K562 (cell line): ENCODE measurements around the gene AIRE. TPM values are rescaled to one million over a fixed set of nuclear protein-coding genes. Genes with fewer than 3 reads are reported as not detected.

Experiments used
- ATAC-seq: fragments of 200-7000 bp; cut with Tn5 transposase; 3 replicates; pipeline ENCODE4 v1.9.1; 2020; ENCODE audit warnings: moderate library complexity
- BruUV-seq: library from RNA; stranded (reverse); fragments of 400-500 nt; replicated peaks from 2 replicates; lab custom pipeline; 2021; lab: Mats Ljungman, UMichigan
- CTCF ChIA-PET: fragments of 300-600 bp; formaldehyde crosslinking; extraction: SDS; loops from one replicate; lab custom pipeline; 2021; ENCODE audit warnings: low intra/inter-chr PET ratio; lab: Yijun Ruan, JAX
- POLR2A ChIA-PET: fragments of 300-600, 350-650 bp; sonication (Branson Sonifier 250); formaldehyde crosslinking; extraction: SDS; loops from one replicate; lab custom pipeline; 2021; ENCODE audit warnings: antibody characterized with exemption, inconsistent platforms; lab: Yijun Ruan, JAX
- DNase-seq, 4 experiments: peaks; one replicate each; pipeline versions ENCODE4 v3.0.0 to v3.0.0-alpha.2; 2011 to 2018; ENCODE audit warnings: low spot score in 3 of 4, mixed read lengths in 3 of 4; ENCODE audit errors: extremely low read depth in 1 of 4
- FAIRE-seq: peaks from 2 replicates; lab custom pipeline; 2011; peaks lifted over from hg19 to GRCh38; lab: Jason Lieb, UNC
- H2AFZ ChIP-seq: 2 replicates; pipeline ENCODE4 v1.6.0; 2011; ENCODE audit warnings: low read depth, low read length, control low read depth, inconsistent platforms
- H3K27ac ChIP-seq: fragments of 200-600 bp; 3 replicates; pipeline ENCODE4 v1.8.0; 2011; ENCODE audit warnings: low read depth, mild to moderate bottlenecking, control low read depth, inconsistent platforms, low read length, moderate library complexity, mixed read lengths; ENCODE audit errors: extremely low read depth
- H3K27me3 ChIP-seq, 2 experiments: fragments of 300-600 bp in 1 of 2; 2 replicates in 1 of 2; 3 replicates in 1 of 2; pipeline versions ENCODE4 v1.6.0 to v1.8.0; 2011; ENCODE audit warnings: inconsistent platforms in 2 of 2, low read length in 2 of 2, mild to moderate bottlenecking in 1 of 2, mixed read lengths in 1 of 2, moderate library complexity in 1 of 2; ENCODE audit not compliant: control insufficient read depth in 2 of 2, insufficient read depth in 2 of 2
- H3K36me3 ChIP-seq: fragments of 300-600 bp; 3 replicates; pipeline ENCODE4 v1.8.0; 2011; ENCODE audit warnings: mild to moderate bottlenecking, low read length, inconsistent platforms; ENCODE audit not compliant: control insufficient read depth, insufficient read depth
- H3K4me1 ChIP-seq, 2 experiments: fragments of 200-600 bp in 1 of 2; replicated peaks in 1 of 2; 2 replicates in 1 of 2; 3 replicates in 1 of 2; pipeline versions ENCODE4 v1.5.1 to v1.8.0; 2011; ENCODE audit warnings: inconsistent platforms in 2 of 2, low read length in 2 of 2, mild to moderate bottlenecking in 1 of 2, mixed read lengths in 1 of 2, moderate library complexity in 1 of 2; ENCODE audit not compliant: control insufficient read depth in 2 of 2, insufficient read depth in 2 of 2
- H3K4me2 ChIP-seq: 2 replicates; pipeline ENCODE4 v1.6.1; 2011; ENCODE audit warnings: low read length, control low read depth, inconsistent platforms, mixed read lengths; ENCODE audit not compliant: insufficient read depth
- H3K4me3 ChIP-seq: fragments of 200-600 bp; sonication (generic), shearing (Covaris generic); 2 replicates; pipeline ENCODE4 v1.5.1; 2016; ENCODE audit warnings: control low read depth, inconsistent platforms
- H3K79me2 ChIP-seq: fragments of 200-600 bp; 3 replicates; pipeline ENCODE4 v1.8.0; 2011; ENCODE audit warnings: low read length, inconsistent platforms; ENCODE audit not compliant: control insufficient read depth, insufficient read depth
- H3K9ac ChIP-seq, 2 experiments: 2 replicates each; pipeline versions ENCODE4 v1.6.0 to v1.6.1; 2011; ENCODE audit warnings: low read depth in 2 of 2, low read length in 2 of 2, control low read depth in 1 of 2, inconsistent platforms in 1 of 2, mild to moderate bottlenecking in 1 of 2, mixed read lengths in 1 of 2; ENCODE audit not compliant: insufficient read depth in 1 of 2
- H3K9me1 ChIP-seq: one replicate; pipeline ENCODE4 v1.6.0; 2011; ENCODE audit warnings: inconsistent platforms, mild to moderate bottlenecking, low read length, moderate library complexity; ENCODE audit not compliant: control insufficient read depth, insufficient read depth
- H3K9me3 ChIP-seq: replicated peaks from 2 replicates; pipeline ENCODE4 v1.5.1; 2011; ENCODE audit warnings: low read depth, low read length, inconsistent platforms; ENCODE audit not compliant: control insufficient read depth, insufficient read depth
- H4K20me1 ChIP-seq: replicated peaks from 2 replicates; pipeline ENCODE4 v1.6.1; 2011; ENCODE audit warnings: low read length, inconsistent platforms, mixed read lengths; ENCODE audit not compliant: control insufficient read depth, insufficient read depth
- SAP30 ChIP-seq: fragments of 200-600 bp; sonication (generic); IDR thresholded peaks from 2 replicates; pipeline ENCODE4 v1.6.1; 2012; ENCODE audit warnings: borderline replicate concordance, low read depth, mild to moderate bottlenecking, moderate library complexity, low read length, control low read depth, inconsistent platforms; ENCODE audit not compliant: insufficient read depth, poor library complexity, severe bottlenecking
- TEAD1 ChIP-seq, 2 experiments: fragments of 450-650 bp in 1 of 2; sonication (generic) in 1 of 2; formaldehyde crosslinking; IDR thresholded peaks; 2 replicates each; pipeline versions ENCODE4 v1.4.0 to v1.8.0; 2020 to 2022; ENCODE audit warnings: mild to moderate bottlenecking in 2 of 2, missing genetic modification reagents in 1 of 2
- ZNF445 ChIP-seq: fragments of 250-450 bp; sonication (Bioruptor Pico); IDR thresholded peaks from 2 replicates; pipeline ENCODE4 v1.4.0; 2020; ENCODE audit warnings: low read depth, mild to moderate bottlenecking, moderate library complexity
- WGBS: fragments of 100-300 bp; shearing (Covaris generic); methylation state at CpG from one replicate; pipeline ENCODE4 v1.1.6; 2016; ENCODE audit warnings: low coverage, mixed read lengths; ENCODE audit not compliant: insufficient coverage; ENCODE audit errors: missing lambda C conversion rate; 5-methylcytosine and 5-hydroxymethylcytosine counted together
- in situ Hi-C: fragments of 300-500 bp; cut with MboI; formaldehyde crosslinking; loops from 4 replicates; pipeline ENCODE4 v1.15.0; 2018; ENCODE audit warnings: inconsistent platforms, mixed read lengths
- intact Hi-C: fragments of 100-400 bp; cut with micrococcal nuclease; formaldehyde crosslinking; loops from 2 replicates; pipeline ENCODE4 v1.14.2; 2022
- polyA plus RNA-seq, 8 experiments: library from polyadenylated mRNA; depleted of rRNA in 4 of 8; stranded (reverse) in 5 of 8; unstranded in 3 of 8; fragments of >200 nt; fragmentation: Nextera tagmentation in 2 of 8; fragmentation: Illumina TruSeq in 1 of 8; extraction: Ambion mirVana in 2 of 8; extraction: Trizol in 1 of 8; gene quantifications; 2 replicates each; pipeline versions ENCODE4 v1.2.1 to v1.2.3, GENCODE V29; 2011 to 2014; ENCODE audit warnings: inconsistent platforms in 1 of 8, missing spikeins in 1 of 8
- total RNA-seq, 7 experiments: library from RNA; depleted of rRNA in 6 of 7; stranded (reverse); fragments of >200 nt in 6 of 7; fragmentation: Illumina TruSeq in 2 of 7; extraction: Trizol in 2 of 7; gene quantifications; 2 replicates each; pipeline versions ENCODE4 v1.2.1 to v1.2.3, GENCODE V29; 2011 to 2021; ENCODE audit warnings: low replicate concordance in 1 of 7
- TF ChIP-seq, protein P1 (sequence below): IDR thresholded peaks from 2 replicates; pipeline ENCODE4 v1.6.1; 2012; ENCODE audit warnings: low read depth, low read length, improper control_type of control experiment, borderline replicate concordance
- TF ChIP-seq, protein P2 (sequence below), 2 experiments: fragments of 250-450 bp in 1 of 2; fragments of 450-650 bp in 1 of 2; sonication (Bioruptor Pico) in 1 of 2; IDR thresholded peaks; 2 replicates each; pipeline versions ENCODE4 v1.6.1 to v1.8.0; 2016 to 2021; ENCODE audit warnings: mild to moderate bottlenecking in 2 of 2, moderate library complexity in 2 of 2, missing compliant biosample characterization in 1 of 2, missing genetic modification characterization in 1 of 2
- TF ChIP-seq, protein P3 (sequence below): fragments of 250-450 bp; sonication (Bioruptor Pico); IDR thresholded peaks from 2 replicates; pipeline ENCODE4 v1.4.0; 2020
- TF ChIP-seq, protein P4 (sequence below): fragments of 200-800 bp; sonication (Bioruptor generic); IDR thresholded peaks from 2 replicates; pipeline ENCODE4 v1.6.1; 2017; ENCODE audit warnings: missing genetic modification characterization, missing compliant biosample characterization

Gene AIRE
- total and polyA plus RNA-seq, 9 of the 15 experiments (the other 6 are each of a cell fraction or from before 2014, with no cell fraction given): 0.01 TPM; not detected in 8

DNA sequence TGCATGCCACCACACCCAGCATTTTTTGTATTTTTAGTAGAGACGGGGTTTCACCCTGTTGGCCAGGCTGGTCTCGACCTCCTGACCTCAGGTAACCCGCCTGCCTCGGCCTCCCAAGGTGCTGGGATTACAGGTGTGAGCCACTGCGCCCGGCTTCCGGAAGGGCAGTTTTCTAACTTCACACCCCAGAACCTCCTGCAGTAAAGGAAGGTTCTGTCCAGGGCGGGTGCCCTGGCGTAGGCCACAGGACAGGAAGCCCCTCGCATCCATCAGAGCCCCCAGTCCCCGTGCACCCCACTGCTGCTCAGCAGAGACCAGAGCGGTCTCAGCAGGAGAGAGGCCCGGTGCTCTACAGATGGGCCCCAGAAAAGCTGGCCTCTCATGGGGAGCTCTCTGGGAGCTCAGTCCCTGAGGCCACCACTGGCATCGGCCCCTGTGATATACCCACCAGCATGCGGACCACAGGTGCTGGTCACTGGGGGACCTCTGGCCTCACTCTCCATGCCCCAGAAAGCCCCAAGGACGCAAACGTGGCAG is 19.9 kb upstream of the AIRE start (continued):
- TF ChIP-seq TEAD1 (CRISPR knock-in tag; IDR thresholded peaks at IDR 0.05): no peak
- TF ChIP-seq, protein P1, sequence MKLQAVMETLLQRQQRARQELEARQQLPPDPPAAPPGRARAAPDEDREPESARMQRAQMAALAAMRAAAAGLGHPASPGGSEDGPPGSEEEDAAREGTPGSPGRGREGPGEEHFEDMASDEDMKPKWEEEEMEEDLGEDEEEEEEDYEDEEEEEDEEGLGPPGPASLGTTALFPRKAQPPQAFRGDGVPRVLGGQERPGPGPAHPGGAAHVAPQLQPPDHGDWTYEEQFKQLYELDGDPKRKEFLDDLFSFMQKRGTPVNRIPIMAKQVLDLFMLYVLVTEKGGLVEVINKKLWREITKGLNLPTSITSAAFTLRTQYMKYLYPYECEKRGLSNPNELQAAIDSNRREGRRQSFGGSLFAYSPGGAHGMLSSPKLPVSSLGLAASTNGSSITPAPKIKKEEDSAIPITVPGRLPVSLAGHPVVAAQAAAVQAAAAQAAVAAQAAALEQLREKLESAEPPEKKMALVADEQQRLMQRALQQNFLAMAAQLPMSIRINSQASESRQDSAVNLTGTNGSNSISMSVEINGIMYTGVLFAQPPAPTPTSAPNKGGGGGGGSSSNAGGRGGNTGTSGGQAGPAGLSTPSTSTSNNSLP: no peak
- no peak for TF ChIP-seq ZNF445 (CRISPR knock-in tag)

DNA sequence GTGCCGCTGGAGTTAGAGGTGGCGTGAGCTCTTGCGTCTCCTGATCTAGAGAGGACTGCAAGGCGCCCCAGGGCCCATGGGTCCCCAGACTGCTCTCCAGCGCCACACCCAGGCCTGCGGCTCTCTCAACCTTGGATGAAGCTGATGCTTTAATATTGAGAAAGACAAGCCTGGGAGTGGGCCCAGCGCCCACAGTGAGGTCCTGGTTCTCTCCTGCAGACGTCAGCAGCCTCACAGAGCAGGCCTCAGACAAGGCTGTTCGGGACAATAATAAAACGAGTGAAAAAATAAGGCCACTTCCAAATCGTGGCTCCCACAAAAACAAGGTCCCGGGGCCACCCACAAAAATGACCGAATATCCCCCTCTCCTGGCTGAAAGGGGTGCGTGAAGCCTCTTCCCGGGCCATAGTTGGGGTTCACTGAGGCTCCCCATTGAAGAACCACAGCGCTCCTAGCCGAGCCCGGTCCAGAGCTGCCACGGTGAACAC is 18.0 kb upstream of the AIRE start:
- CTCF ChIA-PET: interaction anchor here (0.6 to 1.2 kb wide), 5 partner anchors 12 to 457 kb away, joined by 3 to 4 read pairs (median 4); no protein-coding TSS in a partner anchor
- BruUV-seq: no TSS peak
- TF ChIP-seq, protein P2, sequence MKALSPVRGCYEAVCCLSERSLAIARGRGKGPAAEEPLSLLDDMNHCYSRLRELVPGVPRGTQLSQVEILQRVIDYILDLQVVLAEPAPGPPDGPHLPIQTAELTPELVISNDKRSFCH (CRISPR knock-in tag; IDR thresholded peaks at IDR 0.05): no peak
- TF ChIP-seq, protein P2 (tag; IDR thresholded peaks at IDR 0.05): 0 out of 2 replicates have a peak, but pooled peaks have one; percentile 45
- peak; percentile 2 for TF ChIP-seq SAP30
- TF ChIP-seq, protein P3, sequence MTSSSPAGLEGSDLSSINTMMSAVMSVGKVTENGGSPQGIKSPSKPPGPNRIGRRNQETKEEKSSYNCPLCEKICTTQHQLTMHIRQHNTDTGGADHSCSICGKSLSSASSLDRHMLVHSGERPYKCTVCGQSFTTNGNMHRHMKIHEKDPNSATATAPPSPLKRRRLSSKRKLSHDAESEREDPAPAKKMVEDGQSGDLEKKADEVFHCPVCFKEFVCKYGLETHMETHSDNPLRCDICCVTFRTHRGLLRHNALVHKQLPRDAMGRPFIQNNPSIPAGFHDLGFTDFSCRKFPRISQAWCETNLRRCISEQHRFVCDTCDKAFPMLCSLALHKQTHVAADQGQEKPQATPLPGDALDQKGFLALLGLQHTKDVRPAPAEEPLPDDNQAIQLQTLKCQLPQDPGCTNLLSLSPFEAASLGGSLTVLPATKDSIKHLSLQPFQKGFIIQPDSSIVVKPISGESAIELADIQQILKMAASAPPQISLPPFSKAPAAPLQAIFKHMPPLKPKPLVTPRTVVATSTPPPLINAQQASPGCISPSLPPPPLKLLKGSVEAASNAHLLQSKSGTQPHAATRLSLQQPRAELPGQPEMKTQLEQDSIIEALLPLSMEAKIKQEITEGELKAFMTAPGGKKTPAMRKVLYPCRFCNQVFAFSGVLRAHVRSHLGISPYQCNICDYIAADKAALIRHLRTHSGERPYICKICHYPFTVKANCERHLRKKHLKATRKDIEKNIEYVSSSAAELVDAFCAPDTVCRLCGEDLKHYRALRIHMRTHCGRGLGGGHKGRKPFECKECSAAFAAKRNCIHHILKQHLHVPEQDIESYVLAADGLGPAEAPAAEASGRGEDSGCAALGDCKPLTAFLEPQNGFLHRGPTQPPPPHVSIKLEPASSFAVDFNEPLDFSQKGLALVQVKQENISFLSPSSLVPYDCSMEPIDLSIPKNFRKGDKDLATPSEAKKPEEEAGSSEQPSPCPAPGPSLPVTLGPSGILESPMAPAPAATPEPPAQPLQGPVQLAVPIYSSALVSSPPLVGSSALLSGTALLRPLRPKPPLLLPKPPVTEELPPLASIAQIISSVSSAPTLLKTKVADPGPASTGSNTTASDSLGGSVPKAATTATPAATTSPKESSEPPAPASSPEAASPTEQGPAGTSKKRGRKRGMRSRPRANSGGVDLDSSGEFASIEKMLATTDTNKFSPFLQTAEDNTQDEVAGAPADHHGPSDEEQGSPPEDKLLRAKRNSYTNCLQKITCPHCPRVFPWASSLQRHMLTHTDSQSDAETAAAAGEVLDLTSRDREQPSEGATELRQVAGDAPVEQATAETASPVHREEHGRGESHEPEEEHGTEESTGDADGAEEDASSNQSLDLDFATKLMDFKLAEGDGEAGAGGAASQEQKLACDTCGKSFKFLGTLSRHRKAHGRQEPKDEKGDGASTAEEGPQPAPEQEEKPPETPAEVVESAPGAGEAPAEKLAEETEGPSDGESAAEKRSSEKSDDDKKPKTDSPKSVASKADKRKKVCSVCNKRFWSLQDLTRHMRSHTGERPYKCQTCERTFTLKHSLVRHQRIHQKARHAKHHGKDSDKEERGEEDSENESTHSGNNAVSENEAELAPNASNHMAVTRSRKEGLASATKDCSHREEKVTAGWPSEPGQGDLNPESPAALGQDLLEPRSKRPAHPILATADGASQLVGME (CRISPR knock-in tag): no peak
- TF ChIP-seq, protein P4, sequence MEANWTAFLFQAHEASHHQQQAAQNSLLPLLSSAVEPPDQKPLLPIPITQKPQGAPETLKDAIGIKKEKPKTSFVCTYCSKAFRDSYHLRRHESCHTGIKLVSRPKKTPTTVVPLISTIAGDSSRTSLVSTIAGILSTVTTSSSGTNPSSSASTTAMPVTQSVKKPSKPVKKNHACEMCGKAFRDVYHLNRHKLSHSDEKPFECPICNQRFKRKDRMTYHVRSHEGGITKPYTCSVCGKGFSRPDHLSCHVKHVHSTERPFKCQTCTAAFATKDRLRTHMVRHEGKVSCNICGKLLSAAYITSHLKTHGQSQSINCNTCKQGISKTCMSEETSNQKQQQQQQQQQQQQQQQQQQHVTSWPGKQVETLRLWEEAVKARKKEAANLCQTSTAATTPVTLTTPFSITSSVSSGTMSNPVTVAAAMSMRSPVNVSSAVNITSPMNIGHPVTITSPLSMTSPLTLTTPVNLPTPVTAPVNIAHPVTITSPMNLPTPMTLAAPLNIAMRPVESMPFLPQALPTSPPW: peak; percentile 56; the same call in 1 of the 2 replicates

More for the DNA sequence above, 18.0 kb upstream of the AIRE start:
- Histone ChIP-seq H3K9me3 (no peaks in the 10 kb centered on the region), H2AFZ (peak overlapping the region; percentile 35; the same call in 1 of the 2 replicates), H3K9ac (no peak overlapping the region), H3K4me1 (peaks cover 0 to 24% of the 10 kb centered on the region in 2 experiments; a peak in 2 of 5 replicates), H3K4me2 (peak overlapping the region; percentile 0; the same call in 1 of the 2 replicates), H3K4me3 (no peak overlapping the region), H3K79me2 (no peaks in the 10 kb centered on the region), H3K27ac (no peak overlapping the region), H4K20me1 (peaks cover 4% of the 10 kb centered on the region), H3K9me1 (no peaks in the 10 kb centered on the region), H3K36me3 (no peaks in the 10 kb centered on the region), H3K27me3 (peaks cover 16 to 41% of the 10 kb centered on the region in 2 experiments; a peak in 3 of 5 replicates)
- POLR2A ChIA-PET: interaction anchor here (0.6 to 1.7 kb wide), 5 partner anchors 9 to 738 kb away, joined by 3 to 6 read pairs (median 4); no protein-coding TSS in a partner anchor
- peak; percentile 92 for FAIRE-seq
- in situ Hi-C loops (no loop called here), intact Hi-C loops (no loop called here)
- ATAC-seq: peak; percentile 97
- peak; percentile 58 to 81 (median 70) for DNase-seq
- WGBS: 4% methylated on average over 19 of the region's 19 CpGs
